Right lobe of liver (tissue), 4 donors: Measurements from ENCODE around the gene RAB8B.

ENCODE experiments used
- POLR2A ChIP-seq: fragments of 450-650 bp; IDR thresholded peaks from one replicate; pipeline ENCODE4 v1.6.1; 2017; ENCODE audit warnings: antibody characterized with exemption, mild to moderate bottlenecking
- TF ChIP-seq, protein P1 (sequence below), 4 donors: fragments of 200-600 bp in 3 of 4; fragments of 450-650 bp in 1 of 4; IDR thresholded peaks; one replicate each; pipeline versions ENCODE4 v1.5.1 to v1.8.0; 2016 to 2022; ENCODE audit warnings: antibody characterized with exemption in 4 of 4, mild to moderate bottlenecking in 2 of 4
- donor health status: DM: no; HTN: no; CAD: no.
- donor health status: DM: no; HTN: no; CAD: no.
- donor health status: DM: no; HTN: yes; CAD: no.

DNA sequence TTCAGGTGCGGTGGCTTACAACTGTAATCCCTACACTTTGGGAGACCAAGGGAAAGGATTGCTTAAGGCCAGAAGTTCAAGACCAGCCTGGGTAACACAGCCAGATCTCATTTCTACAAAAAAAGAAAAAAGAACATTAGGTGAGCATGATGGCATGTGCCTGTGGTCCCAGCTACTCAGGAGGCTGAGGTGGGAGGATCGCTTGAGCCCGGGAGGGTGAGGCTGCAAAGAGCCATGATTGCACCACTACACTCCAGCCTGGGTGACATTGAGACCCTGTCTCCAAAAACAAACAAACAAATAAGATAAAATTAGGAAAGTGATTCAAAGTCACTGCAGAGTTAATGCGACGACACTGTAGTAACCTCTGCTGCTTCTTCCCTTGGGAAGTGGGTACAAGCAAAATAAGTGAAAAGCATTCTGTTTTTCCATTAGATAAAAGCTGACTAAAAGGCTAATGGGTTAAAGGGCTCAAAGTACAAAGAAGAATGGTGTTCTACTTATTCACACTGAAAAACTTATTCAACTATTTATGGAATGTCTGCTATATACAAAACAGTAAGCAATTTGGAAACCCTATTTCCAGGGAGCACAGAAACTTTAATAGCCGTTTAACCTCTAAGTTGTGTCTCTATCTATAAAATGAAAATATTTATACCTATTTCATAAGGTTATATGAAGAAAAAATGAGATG is 24.1 kb upstream of the RAB8B start:
- no peak for TF ChIP-seq POLR2A
- TF ChIP-seq, protein P1, sequence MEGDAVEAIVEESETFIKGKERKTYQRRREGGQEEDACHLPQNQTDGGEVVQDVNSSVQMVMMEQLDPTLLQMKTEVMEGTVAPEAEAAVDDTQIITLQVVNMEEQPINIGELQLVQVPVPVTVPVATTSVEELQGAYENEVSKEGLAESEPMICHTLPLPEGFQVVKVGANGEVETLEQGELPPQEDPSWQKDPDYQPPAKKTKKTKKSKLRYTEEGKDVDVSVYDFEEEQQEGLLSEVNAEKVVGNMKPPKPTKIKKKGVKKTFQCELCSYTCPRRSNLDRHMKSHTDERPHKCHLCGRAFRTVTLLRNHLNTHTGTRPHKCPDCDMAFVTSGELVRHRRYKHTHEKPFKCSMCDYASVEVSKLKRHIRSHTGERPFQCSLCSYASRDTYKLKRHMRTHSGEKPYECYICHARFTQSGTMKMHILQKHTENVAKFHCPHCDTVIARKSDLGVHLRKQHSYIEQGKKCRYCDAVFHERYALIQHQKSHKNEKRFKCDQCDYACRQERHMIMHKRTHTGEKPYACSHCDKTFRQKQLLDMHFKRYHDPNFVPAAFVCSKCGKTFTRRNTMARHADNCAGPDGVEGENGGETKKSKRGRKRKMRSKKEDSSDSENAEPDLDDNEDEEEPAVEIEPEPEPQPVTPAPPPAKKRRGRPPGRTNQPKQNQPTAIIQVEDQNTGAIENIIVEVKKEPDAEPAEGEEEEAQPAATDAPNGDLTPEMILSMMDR (IDR thresholded peaks at IDR 0.05): no peak
